Adrenal gland (tissue), 5 donors: ENCODE data around the gene CD244.

Experiments
- CTCF ChIP-seq, 6 experiments: fragments of 450-650 bp in 4 of 6; fragments of 200-600 bp in 2 of 6; sonication (generic) in 1 of 6; IDR thresholded peaks; 1 replicate in 5 of 6; 2 replicates in 1 of 6; pipeline versions ENCODE4 v1.5.1 to v1.8.0; 2016 to 2021; ENCODE audit warnings: antibody characterized with exemption in 6 of 6, mild to moderate bottlenecking in 2 of 6, moderate library complexity in 1 of 6
- POLR2A ChIP-seq, 2 donors: fragments of 450-650 bp; IDR thresholded peaks; one replicate each; pipeline ENCODE4 v1.6.1; 2017; ENCODE audit warnings: antibody characterized with exemption in 2 of 2, mild to moderate bottlenecking in 2 of 2, moderate library complexity in 1 of 2
- donor health status: DM: no; HTN: no; CAD: no.

GRCh38 chr1:160839746-160840145, 22.9 kb downstream of the CD244 start:
- TF ChIP-seq POLR2A (IDR thresholded peaks at IDR 0.05) (no peak), CTCF (IDR thresholded peaks at IDR 0.05) (no peak)
